Stimulated activated CD8-positive, alpha-beta memory T cell treated with anti-CD3 and anti-CD28 coated beads, Interleukin-7, amount 100 ng/mL, for 24 hours (primary cell): ENCODE results near the gene VIT.

Experiments
- DNase-seq: peaks from one replicate; pipeline ENCODE4 v3.0.0-alpha.2; 2020; ENCODE audit warnings: low read depth

VIT gene

GRCh38 chr2:36770542-36771287 is 74.2 kb downstream of the VIT start:
- DNase-seq: peak; percentile 8

- no peak for DNase-seq
Observed at GRCh38 chr2:36771671-36772070, 75.2 kb downstream of the VIT start.

- no peak for DNase-seq
Observed at GRCh38 chr2:36773947-36774346, 77.4 kb downstream of the VIT start.

- no peak for DNase-seq
Observed at GRCh38 chr2:36775261-36775660, 78.8 kb downstream of the VIT start.

- DNase-seq: no peak
Observed at GRCh38 chr2:36775806-36776205, 79.3 kb downstream of the VIT start.

GRCh38 chr2:36777272-36777671 is 80.8 kb downstream of the VIT start:
- DNase-seq: no peak

- DNase-seq: no peak
Observed at GRCh38 chr2:36777788-36778187, 81.3 kb downstream of the VIT start.

GRCh38 chr2:36779462-36779861 is 83.0 kb downstream of the VIT start:
- DNase-seq: no peak

- no peak for DNase-seq
Observed at GRCh38 chr2:36780231-36780839, 83.8 kb downstream of the VIT start.

GRCh38 chr2:36781907-36782720 is 85.6 kb downstream of the VIT start:
- no peak for DNase-seq

- DNase-seq: no peak
Observed at GRCh38 chr2:36783246-36783645, 86.7 kb downstream of the VIT start.

GRCh38 chr2:36785179-36785795 is 88.8 kb downstream of the VIT start:
- DNase-seq: peak; percentile 25

GRCh38 chr2:36789181-36789804 is 92.8 kb downstream of the VIT start:
- DNase-seq: no peak

GRCh38 chr2:36792951-36793350 is 96.4 kb downstream of the VIT start:
- no peak for DNase-seq

GRCh38 chr2:36797324-36798070 is 101.0 kb downstream of the VIT start:
- no peak for DNase-seq

GRCh38 chr2:36798724-36799123 is 102.2 kb downstream of the VIT start:
- no peak for DNase-seq

GRCh38 chr2:36800381-36800780 is 103.9 kb downstream of the VIT start:
- peak; percentile 19 for DNase-seq

GRCh38 chr2:36801088-36801487 is 104.6 kb downstream of the VIT start:
- no peak for DNase-seq

- DNase-seq: no peak
Observed at GRCh38 chr2:36802952-36803351, 106.4 kb downstream of the VIT start.

GRCh38 chr2:36805635-36806224 is 109.2 kb downstream of the VIT start:
- DNase-seq: no peak
